IPS-15b (cell line): Measurements from ENCODE around the gene CDNF.

Source experiments
- H3K27me3 ChIP-seq: one replicate; pipeline ENCODE4 v1.6.1; 2013; ENCODE audit warnings: low read length; ENCODE audit not compliant: control insufficient read depth, insufficient read depth
- H3K36me3 ChIP-seq: one replicate; pipeline ENCODE4 v1.6.1; 2013; ENCODE audit warnings: low read length; ENCODE audit not compliant: control insufficient read depth, insufficient read depth
- H3K4me1 ChIP-seq: one replicate; pipeline ENCODE4 v1.6.1; 2013; ENCODE audit warnings: mild to moderate bottlenecking, low read length; ENCODE audit not compliant: control insufficient read depth, insufficient read depth
- H3K4me3 ChIP-seq: one replicate; pipeline ENCODE4 v1.5.1; 2013; ENCODE audit warnings: low read depth, low read length
- H3K9ac ChIP-seq: one replicate; pipeline ENCODE4 v1.6.1; 2013; ENCODE audit warnings: low read depth, mild to moderate bottlenecking, low read length
- H3K9me3 ChIP-seq: one replicate; pipeline ENCODE4 v1.6.1; 2013; ENCODE audit warnings: mild to moderate bottlenecking, low read length; ENCODE audit not compliant: control insufficient read depth, insufficient read depth

Gene CDNF

DNA sequence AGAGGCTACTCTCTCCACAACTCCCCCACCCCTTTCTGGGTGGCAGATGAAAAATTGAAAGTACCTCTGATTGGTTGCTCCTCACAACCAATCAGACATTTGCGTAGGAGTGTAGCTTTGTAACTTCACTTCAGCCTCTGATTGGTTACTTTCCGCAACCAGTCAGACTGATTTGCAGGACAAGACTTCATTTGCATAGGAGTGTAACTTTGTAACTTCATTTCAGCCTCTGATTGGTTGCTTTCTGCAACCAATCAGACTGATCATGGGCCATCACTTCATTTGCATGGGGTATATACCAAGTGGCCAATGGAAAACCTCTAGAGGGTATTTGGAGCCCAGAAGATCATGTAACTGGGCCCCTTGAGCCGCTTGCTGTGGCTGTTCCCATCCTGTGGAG lies 25.6 kb downstream of the CDNF start:
- no peak overlapping the region for H3K9ac ChIP-seq
- no peaks in the 10 kb centered on the region for H3K27me3 ChIP-seq
- H3K36me3 ChIP-seq: no peaks in the 10 kb centered on the region
- no peak overlapping the region for H3K4me3 ChIP-seq
- no peaks in the 10 kb centered on the region for H3K4me1 ChIP-seq
- no peaks in the 10 kb centered on the region for H3K9me3 ChIP-seq

DNA sequence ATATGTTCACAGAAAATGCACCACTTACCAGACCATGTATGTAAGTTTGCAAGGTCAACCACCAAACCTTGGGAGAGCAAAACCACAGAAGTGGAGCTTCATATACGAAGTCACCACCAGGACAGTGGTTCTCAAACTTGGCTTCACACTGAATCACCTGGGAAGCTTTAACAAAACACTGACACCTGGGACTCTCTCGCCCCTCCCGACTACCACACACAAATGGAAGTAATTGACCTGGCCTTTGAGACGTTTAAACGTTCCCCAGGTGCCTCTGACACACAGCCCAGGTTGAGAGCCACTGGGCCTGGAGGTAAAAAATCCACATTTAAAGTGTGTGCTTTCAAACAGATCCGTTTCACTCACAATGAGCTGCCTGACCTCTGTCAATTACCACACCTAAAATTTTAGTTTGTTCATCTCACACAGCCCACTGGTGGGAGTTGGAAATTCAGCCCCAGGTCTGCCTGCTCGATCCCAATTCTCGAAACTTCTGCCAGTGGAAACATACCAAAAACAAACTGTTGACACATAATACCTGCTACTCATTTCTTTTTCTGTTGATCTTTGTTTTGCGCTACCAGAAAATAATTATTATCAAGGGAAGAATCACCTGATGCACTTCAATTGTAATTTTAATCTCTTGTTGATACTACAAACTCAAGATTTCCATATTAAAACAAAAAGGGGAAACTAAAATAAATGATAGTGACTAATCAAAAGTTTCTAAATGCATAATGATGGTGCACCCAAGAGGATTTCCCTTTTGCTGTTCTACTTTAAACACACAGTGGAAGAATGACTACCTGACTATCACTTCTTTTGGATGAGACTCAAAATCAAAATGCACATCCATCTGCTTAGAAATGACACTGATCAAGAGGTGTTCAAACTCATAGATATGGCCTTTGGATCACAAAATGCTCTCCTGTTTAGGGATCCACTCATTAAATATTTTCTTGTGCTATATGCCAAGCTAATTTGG lies 26.6 kb downstream of the CDNF start:
- no peaks in the 10 kb centered on the region for H3K36me3 ChIP-seq
- H3K9ac ChIP-seq: no peak overlapping the region
- no peak overlapping the region for H3K4me3 ChIP-seq
- H3K9me3 ChIP-seq: no peaks in the 10 kb centered on the region
- no peaks in the 10 kb centered on the region for H3K4me1 ChIP-seq
- H3K27me3 ChIP-seq: no peaks in the 10 kb centered on the region

DNA sequence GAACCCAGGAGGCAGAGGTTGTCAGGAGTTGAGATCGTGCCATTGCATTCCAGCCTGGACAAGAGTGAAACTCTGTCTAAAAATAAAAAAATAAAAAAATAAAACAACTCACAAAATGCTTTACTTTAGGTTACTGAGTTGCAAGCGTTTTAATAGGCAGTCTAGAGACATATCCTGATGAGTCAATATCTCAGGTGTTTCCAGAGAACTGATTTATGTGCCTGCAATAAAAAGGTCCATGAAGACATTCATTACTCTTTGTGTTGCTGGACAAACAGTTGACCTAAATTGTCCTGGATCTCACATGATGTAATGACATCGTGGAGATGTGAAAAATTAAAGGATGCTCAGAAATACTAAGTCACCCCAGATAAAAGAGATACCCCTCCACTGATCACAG lies 31.5 kb downstream of the CDNF start:
- Histone ChIP-seq H3K4me1 (no peaks in the 10 kb centered on the region), H3K36me3 (no peaks in the 10 kb centered on the region), H3K4me3 (no peak overlapping the region), H3K9ac (no peak overlapping the region), H3K9me3 (no peaks in the 10 kb centered on the region), H3K27me3 (no peaks in the 10 kb centered on the region)

DNA sequence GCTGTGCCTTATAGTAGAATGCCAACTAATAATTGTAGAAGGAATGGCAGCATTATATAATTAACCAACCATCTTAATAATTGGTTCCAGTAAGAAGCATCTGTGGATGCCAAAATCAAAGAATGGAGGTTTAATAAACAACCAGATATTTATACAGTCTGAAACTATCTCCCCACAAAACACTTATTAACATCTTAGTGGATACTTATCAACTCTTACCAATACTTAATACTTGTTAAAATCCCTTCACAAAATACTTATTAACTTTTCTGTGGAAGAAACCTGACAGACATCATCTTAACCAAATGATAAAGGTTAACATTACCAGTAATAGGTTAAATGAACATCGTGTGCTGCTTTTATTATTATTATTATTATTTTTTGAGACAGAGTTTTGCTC lies 34.0 kb downstream of the CDNF start:
- no peak overlapping the region for H3K4me3 ChIP-seq
- H3K36me3 ChIP-seq: no peaks in the 10 kb centered on the region
- no peaks in the 10 kb centered on the region for H3K27me3 ChIP-seq
- H3K9me3 ChIP-seq: no peaks in the 10 kb centered on the region
- no peak overlapping the region for H3K9ac ChIP-seq
- H3K4me1 ChIP-seq: no peaks in the 10 kb centered on the region

DNA sequence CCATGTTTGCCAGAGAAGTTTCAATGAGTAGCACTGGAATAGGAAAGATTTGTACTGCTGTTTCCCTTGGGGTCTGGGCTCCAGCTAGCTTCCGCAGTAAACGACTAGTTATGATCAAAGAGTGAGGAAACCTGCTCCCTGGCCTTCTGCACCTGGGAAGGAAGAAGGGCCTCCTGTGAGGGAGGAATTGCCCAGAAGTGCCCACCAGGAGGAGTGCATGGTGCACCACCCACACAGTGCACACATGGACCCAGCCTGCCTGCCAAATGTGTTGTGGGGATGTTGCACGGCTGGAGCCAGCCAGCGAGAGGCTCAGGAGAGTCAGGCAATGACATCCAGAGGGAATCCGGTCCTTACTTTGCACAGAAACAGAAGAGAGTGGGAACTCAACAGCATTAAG lies 36.1 kb downstream of the CDNF start:
- Histone ChIP-seq H3K4me1 (no peaks in the 10 kb centered on the region), H3K27me3 (no peaks in the 10 kb centered on the region), H3K9ac (no peak overlapping the region)

DNA sequence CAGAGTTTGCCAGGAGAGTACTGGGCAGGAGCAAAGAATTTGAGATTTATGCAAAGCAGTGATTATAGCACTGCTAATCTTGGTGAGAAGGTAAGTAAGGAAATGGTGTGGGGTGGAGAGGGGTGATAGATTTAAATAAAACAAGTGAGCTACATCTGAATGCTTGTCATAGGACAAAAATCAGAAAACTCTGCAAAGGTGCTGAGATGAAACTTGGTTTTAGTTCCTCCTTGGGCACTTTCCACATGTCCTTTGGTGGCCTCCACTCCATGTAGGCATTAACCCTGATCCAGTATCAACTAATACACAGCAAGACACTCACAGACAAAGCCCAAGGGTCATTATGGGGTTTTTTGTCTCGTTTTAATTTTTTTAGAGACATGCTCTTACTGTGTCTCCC lies 37.4 kb downstream of the CDNF start:
- H3K36me3 ChIP-seq: no peaks in the 10 kb centered on the region
- no peaks in the 10 kb centered on the region for H3K4me1 ChIP-seq
- H3K9me3 ChIP-seq: no peaks in the 10 kb centered on the region
- H3K27me3 ChIP-seq: no peaks in the 10 kb centered on the region
- H3K9ac ChIP-seq: no peak overlapping the region
- no peak overlapping the region for H3K4me3 ChIP-seq

More for the DNA sequence above, 36.1 kb downstream of the CDNF start:
- Histone ChIP-seq H3K9me3 (no peaks in the 10 kb centered on the region), H3K36me3 (no peaks in the 10 kb centered on the region), H3K4me3 (no peak overlapping the region)

DNA sequence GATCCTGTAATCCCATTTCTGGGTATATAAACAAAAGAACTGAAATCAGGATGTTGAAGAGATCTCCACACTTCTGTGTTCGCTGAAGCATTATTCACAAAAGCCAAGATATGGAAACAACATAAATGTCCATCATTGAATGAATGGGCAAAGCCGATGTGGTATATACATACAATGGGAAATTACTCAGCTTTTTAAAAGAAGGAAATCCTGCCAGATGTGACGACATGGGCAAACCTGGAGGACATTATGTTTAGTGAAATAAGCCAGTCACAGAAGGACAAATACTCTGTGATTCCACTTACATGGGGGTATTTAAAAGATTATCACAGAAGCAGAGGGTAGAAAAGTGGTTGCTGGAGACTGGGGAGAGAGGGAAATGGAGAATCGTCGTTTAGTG lies 39.2 kb downstream of the CDNF start:
- no peaks in the 10 kb centered on the region for H3K9me3 ChIP-seq

DNA sequence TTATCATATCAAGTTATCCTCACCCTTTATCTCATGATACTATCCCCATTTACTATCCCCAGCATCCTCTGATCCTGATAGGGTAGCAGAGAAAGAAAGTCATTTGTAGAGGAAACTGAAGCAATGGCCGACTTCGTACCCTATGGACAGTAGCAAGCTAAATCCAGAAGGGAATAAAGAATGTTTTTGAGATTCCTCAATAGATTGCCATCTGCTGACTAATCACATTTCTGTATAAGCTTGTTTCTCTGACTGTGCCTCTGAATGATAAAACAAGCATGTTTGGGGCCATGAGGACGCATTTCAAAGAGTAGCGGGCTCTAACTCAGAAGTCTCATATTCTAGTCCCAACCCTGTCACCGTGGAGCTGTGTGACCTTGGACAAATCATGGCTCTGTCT lies 49.9 kb downstream of the CDNF start:
- Histone ChIP-seq H3K4me1 (no peaks in the 10 kb centered on the region), H3K4me3 (no peak overlapping the region), H3K9me3 (no peaks in the 10 kb centered on the region), H3K36me3 (no peaks in the 10 kb centered on the region), H3K27me3 (no peaks in the 10 kb centered on the region), H3K9ac (no peak overlapping the region)

More for the DNA sequence above, 39.2 kb downstream of the CDNF start:
- Histone ChIP-seq H3K4me1 (no peaks in the 10 kb centered on the region), H3K36me3 (no peaks in the 10 kb centered on the region), H3K9ac (no peak overlapping the region), H3K4me3 (no peak overlapping the region), H3K27me3 (no peaks in the 10 kb centered on the region)

DNA sequence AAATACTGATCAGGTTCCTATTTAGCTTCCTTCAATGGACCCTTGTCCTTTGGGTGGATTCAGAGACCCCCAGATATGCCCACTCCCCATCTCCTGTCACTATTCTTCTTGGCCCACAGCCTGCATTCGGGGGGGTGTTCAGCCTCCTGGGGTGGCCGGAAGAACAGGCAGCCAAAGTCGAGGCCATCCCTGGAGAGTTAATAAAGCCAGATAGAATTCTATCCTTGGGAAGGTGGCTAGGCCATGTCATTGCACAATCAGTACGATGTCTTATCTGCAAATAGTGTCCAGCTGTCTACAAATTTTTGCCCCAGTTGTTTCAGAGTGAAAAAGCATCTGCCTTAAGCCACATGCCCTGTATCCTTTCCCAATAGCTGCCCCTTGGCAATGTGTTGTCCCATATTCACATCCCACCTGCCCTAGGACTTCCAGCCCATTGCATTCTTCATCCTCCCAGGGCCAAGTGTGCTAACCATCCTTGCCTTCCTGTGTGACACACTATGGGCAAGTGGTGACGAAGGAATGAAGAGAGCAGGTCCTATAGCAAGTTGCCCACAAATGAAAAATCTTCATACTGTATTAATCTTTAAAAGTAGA lies 53.3 kb downstream of the CDNF start:
- H3K4me1 ChIP-seq: no peaks in the 10 kb centered on the region
- no peak overlapping the region for H3K4me3 ChIP-seq
- no peaks in the 10 kb centered on the region for H3K9me3 ChIP-seq
- no peaks in the 10 kb centered on the region for H3K36me3 ChIP-seq
- H3K9ac ChIP-seq: no peak overlapping the region
- no peaks in the 10 kb centered on the region for H3K27me3 ChIP-seq

DNA sequence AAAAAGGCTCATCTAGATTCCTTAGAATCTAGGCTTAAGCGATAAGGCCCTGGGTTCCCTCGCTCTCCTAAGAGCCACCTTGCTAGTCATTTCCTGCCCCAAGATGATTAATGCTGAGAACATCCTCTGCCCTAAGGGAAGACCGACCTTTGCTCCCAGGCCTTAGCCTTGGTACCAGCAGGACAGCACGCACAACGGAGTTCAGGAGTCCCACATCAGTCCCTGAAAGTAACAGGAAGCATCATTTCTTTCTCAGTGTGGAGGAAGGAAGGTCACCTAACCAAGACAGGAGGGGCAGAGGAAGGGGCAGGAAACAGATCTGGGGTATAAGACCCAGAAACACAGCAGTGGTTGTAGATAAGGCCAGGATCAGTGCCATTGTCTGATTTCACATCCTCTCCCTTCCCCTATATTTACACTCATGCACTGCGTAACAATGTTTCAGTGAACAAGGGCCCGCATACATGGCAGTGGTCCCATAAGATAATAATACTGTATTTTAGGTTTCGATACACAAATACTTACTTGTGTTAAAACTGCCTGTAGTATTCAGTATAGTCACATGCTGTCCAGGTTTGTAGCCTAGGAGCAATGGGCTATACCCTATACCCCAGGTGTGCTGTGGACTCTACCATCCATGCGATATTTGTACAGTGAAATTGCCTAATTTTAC lies 55.0 kb downstream of the CDNF start:
- H3K4me1 ChIP-seq: no peaks in the 10 kb centered on the region
- H3K27me3 ChIP-seq: no peaks in the 10 kb centered on the region

DNA sequence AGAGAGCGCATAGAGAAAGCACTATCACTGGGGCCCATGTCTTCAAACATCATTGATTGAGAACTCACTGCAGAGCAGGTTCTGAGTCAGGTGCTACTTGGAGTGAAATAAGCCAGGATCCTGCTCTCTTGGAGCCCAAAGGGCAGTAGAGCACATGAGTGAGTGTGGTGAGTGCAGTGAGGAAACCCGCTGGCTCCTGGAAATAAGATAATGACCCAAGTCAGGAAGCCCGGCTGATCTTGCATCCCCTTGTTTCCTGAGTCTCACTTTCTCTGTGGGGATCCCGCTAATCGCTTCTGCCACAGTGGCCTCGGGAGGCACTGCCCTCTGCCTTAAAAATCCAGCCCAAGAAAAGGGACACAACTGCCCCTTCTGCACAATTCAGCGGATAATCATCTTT lies 56.1 kb downstream of the CDNF start:
- no peaks in the 10 kb centered on the region for H3K27me3 ChIP-seq
- no peaks in the 10 kb centered on the region for H3K9me3 ChIP-seq
- no peak overlapping the region for H3K9ac ChIP-seq
- H3K4me1 ChIP-seq: no peaks in the 10 kb centered on the region
- no peak overlapping the region for H3K4me3 ChIP-seq
- no peaks in the 10 kb centered on the region for H3K36me3 ChIP-seq

More for the DNA sequence above, 55.0 kb downstream of the CDNF start:
- no peak overlapping the region for H3K4me3 ChIP-seq
- no peaks in the 10 kb centered on the region for H3K36me3 ChIP-seq
- no peaks in the 10 kb centered on the region for H3K9me3 ChIP-seq
- no peak overlapping the region for H3K9ac ChIP-seq
